Natural killer cell treated with Interleukin-12 subunit alpha and Interleukin-12 subunit beta and Interleukin-15 and Interleukin-18, amount 100 ng/mL, for 72 hours (primary cell): ENCODE results near the gene CRYBA1. TPM values are rescaled to one million over a fixed set of nuclear protein-coding genes. Genes with fewer than 3 reads are reported as not detected.
"Not testable (repeated sequence)": the region's sequence is repeated elsewhere in the genome, so short reads cannot be mapped to it uniquely, and the experiment has no call there.

Experiments
- ATAC-seq, 2 donors: fragments of 150-1000 bp; cut with Tn5 transposase in 1 of 2; sonication (Bioruptor Pico), chemical (Tn5 transposase) in 1 of 2; 2 replicates each; pipeline ENCODE4 v1.10.0; 2021
- DNase-seq: peaks from one replicate; pipeline ENCODE4 v3.0.0; 2022; ENCODE audit warnings: low spot score
- H3K27ac Mint-ChIP-seq, 2 donors: 1 replicate in 1 of 2; 2 replicates in 1 of 2; pipeline ENCODE4 v1.8.0; 2022; ENCODE audit warnings: mixed read lengths in 2 of 2, mild to moderate bottlenecking in 1 of 2, moderate library complexity in 1 of 2
- H3K27me3 Mint-ChIP-seq, 2 donors: 1 replicate in 1 of 2; 2 replicates in 1 of 2; pipeline ENCODE4 v1.8.0; 2022; ENCODE audit warnings: mixed read lengths in 2 of 2
- H3K36me3 Mint-ChIP-seq: one replicate; pipeline ENCODE4 v1.8.0; 2022; ENCODE audit warnings: mixed read lengths
- H3K4me1 Mint-ChIP-seq, 2 donors: 1 replicate in 1 of 2; 2 replicates in 1 of 2; pipeline ENCODE4 v1.8.0; 2022; ENCODE audit warnings: low read depth in 2 of 2, mixed read lengths in 2 of 2, mild to moderate bottlenecking in 1 of 2
- H3K4me3 Mint-ChIP-seq: one replicate; pipeline ENCODE4 v1.8.0; 2022; ENCODE audit warnings: mixed read lengths
- H3K9me3 Mint-ChIP-seq: 2 replicates; pipeline ENCODE4 v1.8.0; 2022; ENCODE audit warnings: mixed read lengths
- total RNA-seq, 2 donors: library from RNA; stranded (reverse); gene quantifications; one replicate each; pipeline ENCODE4 v1.2.3, GENCODE V29; 2022

CRYBA1 gene
- total RNA-seq, 2 donors from 2014 or later = not detected

DNA sequence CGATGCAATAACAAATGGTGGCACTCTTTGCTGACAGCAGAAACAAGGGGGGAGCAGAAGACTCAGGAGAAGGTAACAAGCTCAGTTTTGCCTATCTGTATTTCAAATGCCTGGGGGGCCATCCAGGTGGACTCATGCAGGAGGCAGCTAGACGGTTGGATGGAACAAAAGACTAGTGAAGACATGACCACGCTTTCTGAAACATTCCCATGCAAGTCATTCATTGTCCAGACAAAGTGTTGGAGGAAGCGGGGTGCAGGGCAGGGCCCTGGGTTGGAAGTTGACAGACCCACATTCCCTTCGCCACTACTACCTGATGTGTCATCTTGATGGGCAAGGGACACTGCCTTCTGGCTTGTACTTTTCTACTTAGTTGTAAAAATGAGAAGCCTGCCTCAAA lies 29.8 kb upstream of the CRYBA1 start:
- peaks cover 0 to 8% of the 10 kb centered on the region in 2 donors for H3K4me1 Mint-ChIP-seq
- DNase-seq (no peak), ATAC-seq (no peak)
- H3K36me3 Mint-ChIP-seq = no peaks in the 10 kb centered on the region
- H3K4me3 Mint-ChIP-seq = no peak overlapping the region
- H3K9me3 Mint-ChIP-seq = no peaks in the 10 kb centered on the region
- H3K27me3 Mint-ChIP-seq = peaks cover 0 to 2% of the 10 kb centered on the region in 2 donors
- no peak overlapping the region for H3K27ac Mint-ChIP-seq

DNA sequence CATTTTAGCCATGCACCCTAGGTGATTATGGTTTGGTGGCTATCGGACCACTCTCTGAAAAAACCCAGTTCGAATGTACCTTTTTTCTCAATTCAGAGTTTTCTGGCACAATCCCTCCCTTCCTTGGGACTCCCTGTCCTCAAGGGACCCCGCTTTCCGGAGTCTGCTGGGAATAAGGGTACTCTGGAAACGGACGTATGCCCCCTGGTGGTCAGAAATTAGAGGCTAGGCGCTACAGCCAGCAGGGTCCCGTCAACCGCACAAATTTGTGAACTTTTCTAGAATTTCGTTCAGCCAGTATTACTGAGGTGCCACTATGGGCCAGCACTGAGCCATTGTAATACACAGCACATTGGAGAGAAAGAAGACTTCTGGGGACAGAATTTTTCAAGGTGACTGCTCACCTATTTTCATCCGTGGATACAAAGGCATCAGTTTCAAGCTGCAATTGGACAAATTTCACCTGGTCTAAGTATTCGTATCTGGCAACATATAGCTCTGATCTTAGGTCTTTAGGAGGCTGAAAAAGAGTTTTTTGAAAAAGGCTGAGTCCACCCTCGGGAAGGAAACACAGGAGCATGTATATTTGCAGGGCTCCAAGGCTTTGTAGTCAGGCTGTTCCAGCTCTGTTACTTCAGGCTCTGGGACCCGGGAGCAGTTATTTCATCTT lies 27.1 kb upstream of the CRYBA1 start:
- no peaks in the 10 kb centered on the region for H3K9me3 Mint-ChIP-seq
- peak; percentile 76 to 84 for ATAC-seq
- H3K4me1 Mint-ChIP-seq = peaks cover 0 to 8% of the 10 kb centered on the region in 2 donors
- H3K4me3 Mint-ChIP-seq = no peak overlapping the region
- H3K27ac Mint-ChIP-seq = no peak overlapping the region
- H3K36me3 Mint-ChIP-seq = no peaks in the 10 kb centered on the region
- H3K27me3 Mint-ChIP-seq = peaks cover 0 to 2% of the 10 kb centered on the region in 2 donors
- DNase-seq = peak; percentile 81

DNA sequence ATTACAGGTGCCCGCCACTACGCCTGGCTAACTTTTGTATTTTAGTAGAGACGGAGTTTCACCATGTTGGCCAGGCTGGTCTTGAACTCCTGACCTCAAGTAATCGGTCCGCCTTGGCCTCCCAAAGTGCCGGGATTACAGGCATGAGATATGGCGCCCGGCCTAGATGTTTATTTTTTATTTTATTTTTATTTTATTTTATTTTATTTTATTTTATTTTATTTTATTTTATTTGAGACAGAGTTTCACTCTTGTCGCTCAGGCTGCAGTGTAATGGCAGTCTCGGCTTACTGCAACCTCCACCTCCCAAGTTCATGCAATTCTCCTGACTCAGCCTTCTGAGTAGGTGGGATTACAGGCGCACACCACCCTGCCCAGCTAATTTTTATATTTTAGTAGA lies 25.3 kb upstream of the CRYBA1 start:
- H3K27me3 Mint-ChIP-seq, H3K27ac Mint-ChIP-seq, ATAC-seq, H3K4me3 Mint-ChIP-seq, H3K9me3 Mint-ChIP-seq, DNase-seq, H3K36me3 Mint-ChIP-seq: not testable (repeated sequence)
- H3K4me1 Mint-ChIP-seq = peaks cover 0 to 12% of the 10 kb centered on the region in 2 donors

DNA sequence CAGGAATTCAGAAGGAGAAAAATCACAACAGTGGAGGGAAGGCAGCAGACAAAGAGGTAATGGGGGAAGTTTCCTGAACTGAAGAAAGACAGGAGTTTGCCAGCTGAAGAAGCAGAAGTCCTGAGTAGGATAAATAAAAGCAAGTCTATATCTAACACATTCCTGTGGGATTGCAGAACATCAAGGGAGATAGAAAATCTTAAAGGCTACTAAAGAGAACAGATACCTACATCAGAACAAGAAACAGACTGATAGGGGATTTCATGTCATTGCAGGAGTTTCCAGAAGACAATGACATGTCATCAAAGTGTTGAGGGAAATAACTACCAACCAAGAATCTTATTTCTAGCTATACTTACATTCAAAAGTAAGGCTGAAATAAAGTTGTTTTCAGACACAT lies 21.3 kb upstream of the CRYBA1 start:
- Mint-ChIP-seq H3K4me3 (no peak overlapping the region), H3K36me3 (no peaks in the 10 kb centered on the region), H3K4me1 (peaks cover 0 to 4% of the 10 kb centered on the region in 2 donors), H3K9me3 (no peaks in the 10 kb centered on the region), H3K27me3 (no peaks in the 10 kb centered on the region), H3K27ac (no peak overlapping the region)
- no peak for DNase-seq
- ATAC-seq = no peak

DNA sequence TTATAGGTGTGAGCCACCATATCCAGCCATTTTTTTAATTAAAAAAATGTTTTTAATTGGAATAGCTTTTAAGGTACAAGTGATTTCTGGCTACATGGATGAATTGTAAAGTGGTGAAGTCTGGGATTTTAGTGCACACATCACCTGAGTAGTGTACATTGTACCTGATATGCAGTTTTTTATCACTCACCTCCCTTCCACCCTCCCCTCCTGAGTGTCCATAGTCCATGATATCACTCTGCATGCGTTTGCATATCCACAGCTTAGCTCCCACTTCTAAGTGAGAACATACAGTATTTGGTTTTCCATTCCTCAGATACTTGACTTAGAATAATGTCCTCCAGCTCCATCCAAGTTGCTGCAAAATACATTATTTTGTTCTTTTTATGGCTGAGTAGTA lies 13.4 kb upstream of the CRYBA1 start:
- DNase-seq (no peak), ATAC-seq (no peak)
- H3K9me3 Mint-ChIP-seq = no peaks in the 10 kb centered on the region
- peaks cover 2 to 5% of the 10 kb centered on the region in 2 donors for H3K4me1 Mint-ChIP-seq
- no peaks in the 10 kb centered on the region for H3K36me3 Mint-ChIP-seq
- no peaks in the 10 kb centered on the region for H3K27me3 Mint-ChIP-seq
- H3K27ac Mint-ChIP-seq = no peak overlapping the region
- no peak overlapping the region for H3K4me3 Mint-ChIP-seq

DNA sequence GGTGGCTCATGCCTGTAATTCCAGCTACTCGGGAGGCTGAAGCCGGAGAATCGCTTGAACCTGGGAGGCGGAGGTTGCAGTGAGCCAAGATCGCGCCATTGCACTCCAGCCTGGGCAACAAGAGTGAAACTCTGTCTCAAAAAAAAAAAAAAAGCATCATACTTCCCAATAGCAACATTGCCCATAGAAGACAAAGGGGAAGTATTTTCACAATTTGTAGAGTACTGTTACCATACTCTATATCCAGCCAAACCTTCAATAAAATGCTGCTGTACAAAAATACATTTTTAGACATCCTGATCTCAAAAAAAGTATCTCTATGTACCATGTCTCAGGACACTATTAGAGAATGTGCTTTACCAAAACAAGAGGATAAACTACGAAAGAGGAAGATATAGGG lies 11.7 kb upstream of the CRYBA1 start:
- H3K4me3 Mint-ChIP-seq, H3K27ac Mint-ChIP-seq, H3K9me3 Mint-ChIP-seq, DNase-seq, ATAC-seq, H3K36me3 Mint-ChIP-seq, H3K27me3 Mint-ChIP-seq: not testable (repeated sequence)
- peaks cover 9 to 11% of the 10 kb centered on the region in 2 donors for H3K4me1 Mint-ChIP-seq

DNA sequence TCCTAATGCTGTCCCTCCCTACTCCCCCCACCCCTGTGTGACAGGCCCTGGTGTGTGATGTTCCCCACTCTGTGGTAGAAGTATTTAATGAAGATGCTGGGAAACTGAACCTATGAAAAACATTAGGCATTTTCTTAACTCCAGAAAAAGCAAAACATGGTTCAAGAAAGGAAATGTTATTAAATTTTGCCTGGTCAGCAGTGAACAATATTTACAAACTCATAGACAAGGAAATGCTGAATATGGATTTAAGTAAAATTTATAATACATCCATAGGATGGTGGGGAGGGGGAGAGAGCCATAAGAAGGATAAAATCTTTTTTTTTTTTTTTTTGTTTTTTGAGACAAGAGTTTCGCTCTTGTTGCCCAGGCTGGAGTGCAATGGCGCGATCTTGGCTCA lies 10.8 kb upstream of the CRYBA1 start:
- no peaks in the 10 kb centered on the region for H3K9me3 Mint-ChIP-seq
- no peak overlapping the region for H3K27ac Mint-ChIP-seq
- no peaks in the 10 kb centered on the region for H3K36me3 Mint-ChIP-seq
- no peak for ATAC-seq
- no peak overlapping the region for H3K4me3 Mint-ChIP-seq
- H3K4me1 Mint-ChIP-seq = peaks cover 17% of the 10 kb centered on the region in 2 donors
- DNase-seq = no peak
- no peaks in the 10 kb centered on the region for H3K27me3 Mint-ChIP-seq

DNA sequence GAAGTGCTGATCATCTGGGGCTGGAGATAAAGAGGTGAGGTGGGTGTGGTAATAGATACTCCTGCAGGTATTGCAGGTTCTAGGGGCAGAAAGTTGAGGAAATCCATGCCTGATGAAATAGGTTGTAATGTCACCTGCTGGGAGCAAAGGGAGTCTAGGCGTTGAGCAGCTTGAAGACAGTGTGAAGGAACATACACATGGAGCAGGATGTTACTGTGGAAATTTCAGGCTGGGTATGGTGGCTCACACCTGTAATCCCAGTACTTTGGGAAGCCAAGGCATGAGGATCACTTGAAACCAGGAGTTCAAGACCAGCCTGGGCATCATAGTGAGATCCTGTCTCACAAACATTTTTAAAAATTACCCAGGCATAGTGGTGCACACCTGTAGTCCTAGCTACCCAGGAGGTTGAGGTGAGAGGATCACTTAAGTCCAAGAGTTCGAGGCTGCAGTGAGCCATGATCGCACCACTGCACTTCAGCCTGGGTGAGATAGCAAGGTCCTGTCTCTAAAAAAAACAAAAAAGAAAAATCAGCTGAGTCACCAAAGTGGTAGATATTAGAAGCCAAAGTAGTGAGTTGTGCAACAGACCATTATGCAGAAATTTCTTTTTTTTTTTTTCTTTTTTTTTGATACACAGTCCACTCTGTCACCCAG lies 9.1 kb upstream of the CRYBA1 start:
- Mint-ChIP-seq H3K4me3 (no peak overlapping the region), H3K4me1 (peaks cover 19 to 23% of the 10 kb centered on the region in 2 donors), H3K36me3 (no peaks in the 10 kb centered on the region), H3K27ac (no peak overlapping the region), H3K27me3 (no peaks in the 10 kb centered on the region), H3K9me3 (no peaks in the 10 kb centered on the region)
- DNase-seq (no peak), ATAC-seq (no peak)

DNA sequence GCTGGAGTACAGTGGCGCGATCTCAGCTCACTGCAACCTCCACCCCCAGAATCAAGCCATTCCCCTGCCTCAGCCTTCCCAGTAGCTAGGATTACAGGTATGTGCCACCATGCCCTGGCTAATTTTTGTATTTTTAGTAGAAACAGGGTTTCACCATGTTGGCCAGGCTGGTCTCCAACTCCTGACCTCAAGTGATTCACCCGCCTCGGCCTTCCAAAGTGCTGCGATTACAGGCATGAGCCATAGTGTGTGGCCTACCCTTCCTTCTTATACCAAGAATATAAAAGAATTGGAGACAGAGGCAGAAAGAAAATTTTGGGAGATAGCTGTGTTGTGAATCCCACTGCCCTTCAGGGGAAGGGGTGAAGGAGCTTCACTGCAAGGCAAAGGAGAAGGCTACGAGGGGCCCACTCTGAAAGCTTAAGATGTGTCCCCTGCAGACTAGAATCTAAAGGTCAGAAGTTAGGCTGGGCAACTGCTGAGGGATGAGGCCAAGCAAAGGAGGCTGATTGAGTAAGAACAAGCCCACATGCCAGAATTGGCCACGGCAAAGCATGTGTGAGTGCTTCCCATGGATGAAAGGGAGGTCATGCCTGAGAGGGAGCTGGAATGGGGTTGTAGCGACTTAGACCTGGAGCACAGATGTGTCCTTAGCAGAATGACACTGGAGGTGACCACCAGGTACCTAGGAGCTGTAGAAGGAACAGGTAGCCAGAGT lies 8.4 kb upstream of the CRYBA1 start:
- ATAC-seq (no peak), DNase-seq (no peak)
- Mint-ChIP-seq H3K4me1 (peaks cover 21 to 23% of the 10 kb centered on the region in 2 donors), H3K27ac (peak overlapping the region; percentile 33 to 37), H3K4me3 (no peak overlapping the region), H3K9me3 (no peaks in the 10 kb centered on the region), H3K27me3 (no peaks in the 10 kb centered on the region), H3K36me3 (no peaks in the 10 kb centered on the region)

DNA sequence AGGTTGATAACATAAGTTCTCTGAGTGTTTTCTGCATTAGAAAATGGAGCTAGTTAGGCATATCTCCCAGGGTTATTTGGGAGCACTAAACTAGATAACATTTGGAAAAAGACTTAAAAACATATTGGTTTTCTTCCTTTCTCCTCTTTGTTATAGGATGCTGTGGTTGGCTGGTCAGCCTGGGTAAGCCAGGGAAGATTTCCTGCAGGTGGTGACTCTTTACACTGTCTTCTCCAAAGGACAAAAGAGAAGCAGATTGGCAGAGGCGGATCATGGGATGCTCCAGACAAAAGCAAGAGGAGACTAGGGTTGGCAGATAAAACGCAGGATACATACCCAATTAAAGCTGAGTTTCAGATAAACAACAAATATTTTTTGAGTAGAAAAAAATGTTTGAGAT lies 6.2 kb upstream of the CRYBA1 start:
- no peaks in the 10 kb centered on the region for H3K9me3 Mint-ChIP-seq
- no peaks in the 10 kb centered on the region for H3K36me3 Mint-ChIP-seq
- H3K27me3 Mint-ChIP-seq = no peaks in the 10 kb centered on the region
- peak overlapping the region; percentile 52 to 54 for H3K27ac Mint-ChIP-seq
- H3K4me1 Mint-ChIP-seq = peaks cover 21 to 23% of the 10 kb centered on the region in 2 donors
- H3K4me3 Mint-ChIP-seq = no peak overlapping the region
- DNase-seq (no peak), ATAC-seq (no peak)

DNA sequence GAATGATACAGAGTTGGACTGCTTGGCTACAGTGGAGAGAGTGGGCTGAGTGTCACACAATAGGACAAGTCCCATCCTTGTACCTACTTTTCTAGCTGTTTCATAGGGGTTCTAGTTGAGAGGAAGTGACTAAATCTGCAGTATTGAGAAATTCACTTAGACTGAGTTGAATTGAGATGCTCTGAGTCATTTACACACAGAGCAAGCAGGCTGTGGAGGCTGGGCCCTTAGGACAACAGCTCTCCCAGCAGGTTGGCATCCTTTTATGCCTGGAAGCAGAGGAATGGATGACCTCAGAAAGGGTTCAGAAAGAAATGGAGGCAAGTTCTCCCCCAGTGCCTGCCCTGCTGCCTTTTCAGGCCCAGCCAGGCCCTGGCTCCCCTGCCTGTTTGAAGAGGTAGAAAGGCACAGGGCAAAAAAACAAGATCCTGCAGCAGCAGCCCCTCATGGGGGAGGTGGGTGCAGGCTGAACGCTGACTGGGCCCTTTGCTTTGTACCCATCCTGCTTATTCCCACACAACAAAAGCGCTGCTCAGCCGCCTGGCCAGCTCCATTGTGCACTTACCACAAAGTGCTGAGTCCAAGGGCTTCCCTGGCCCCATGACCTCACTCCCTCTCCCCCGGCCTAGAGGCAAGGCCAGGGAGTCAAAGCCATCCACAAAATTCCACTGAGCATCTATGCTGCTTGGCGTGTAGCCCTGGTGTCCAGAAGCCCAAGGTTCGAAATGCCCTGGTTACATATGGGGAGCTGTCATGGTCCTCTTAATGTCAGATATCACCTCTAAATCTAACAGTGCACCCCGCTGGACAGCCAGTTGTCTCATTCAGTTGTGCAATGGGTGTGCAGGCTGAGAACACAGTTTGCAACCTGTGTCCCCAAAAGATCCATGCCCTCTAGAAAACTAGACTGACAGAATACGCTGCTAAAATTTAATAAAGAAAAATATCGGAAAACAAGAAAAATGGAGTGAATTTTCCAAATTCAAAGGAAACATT lies 5.4 kb upstream of the CRYBA1 start:
- Mint-ChIP-seq H3K4me1 (peaks cover 21 to 23% of the 10 kb centered on the region in 2 donors), H3K36me3 (no peaks in the 10 kb centered on the region), H3K27me3 (no peaks in the 10 kb centered on the region), H3K4me3 (no peak overlapping the region), H3K27ac (peak overlapping the region; percentile 52 to 54), H3K9me3 (no peaks in the 10 kb centered on the region)
- ATAC-seq = peak; percentile 92 to 96
- no peak for DNase-seq

DNA sequence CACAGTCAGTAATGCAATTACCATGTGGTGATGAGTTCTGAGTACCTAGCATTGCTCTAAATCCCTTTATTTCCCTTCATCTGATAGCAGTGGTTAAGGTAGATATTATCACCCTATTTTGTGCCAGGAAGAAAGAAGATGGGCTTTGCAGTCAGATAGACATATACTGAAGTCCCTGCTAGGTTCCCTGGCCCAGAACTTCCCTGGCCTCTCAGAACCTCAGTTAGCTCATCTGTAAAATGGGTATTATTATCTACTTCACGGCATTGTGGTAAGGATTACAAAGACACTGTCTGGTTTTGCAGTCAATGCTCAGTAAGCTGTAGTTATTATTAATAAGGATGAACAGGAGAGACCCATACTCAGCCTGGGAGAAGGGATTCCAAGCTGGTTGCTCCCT lies 4.6 kb upstream of the CRYBA1 start:
- DNase-seq (no peak), ATAC-seq (no peak)
- H3K27me3 Mint-ChIP-seq = no peaks in the 10 kb centered on the region
- H3K4me3 Mint-ChIP-seq = no peak overlapping the region
- H3K4me1 Mint-ChIP-seq = peaks cover 21 to 23% of the 10 kb centered on the region in 2 donors
- H3K9me3 Mint-ChIP-seq = no peaks in the 10 kb centered on the region
- no peak overlapping the region for H3K27ac Mint-ChIP-seq
- H3K36me3 Mint-ChIP-seq = no peaks in the 10 kb centered on the region

DNA sequence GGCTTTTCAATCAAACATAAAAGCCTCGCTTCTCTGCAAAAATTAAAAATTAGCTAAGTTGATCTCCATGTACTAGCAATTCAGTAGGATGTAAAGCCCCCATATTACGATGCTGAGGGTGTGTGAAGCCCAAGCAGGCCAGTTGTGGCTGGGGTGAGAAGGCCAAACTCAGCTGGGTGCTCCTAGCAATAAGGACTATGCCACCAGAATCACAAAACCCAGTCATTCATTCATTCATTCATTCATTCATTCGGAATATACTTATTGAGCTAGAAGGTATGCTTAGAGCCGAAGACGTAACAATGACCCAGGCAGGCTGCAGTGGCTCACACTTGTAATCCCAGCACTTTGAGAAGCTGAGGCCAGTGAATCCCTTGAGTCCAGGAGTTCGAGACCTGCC lies 3.9 kb upstream of the CRYBA1 start:
- DNase-seq = no peak
- no peak overlapping the region for H3K27ac Mint-ChIP-seq
- H3K4me1 Mint-ChIP-seq = peaks cover 18 to 23% of the 10 kb centered on the region in 2 donors
- H3K36me3 Mint-ChIP-seq = no peaks in the 10 kb centered on the region
- H3K9me3 Mint-ChIP-seq = no peaks in the 10 kb centered on the region
- no peak overlapping the region for H3K4me3 Mint-ChIP-seq
- ATAC-seq = no peak
- no peaks in the 10 kb centered on the region for H3K27me3 Mint-ChIP-seq
